Glutamatergic neuron (in vitro differentiated cells): ENCODE measurements around the gene SPACDR. TPM values are rescaled to one million over a fixed set of nuclear protein-coding genes. Genes with fewer than 3 reads are reported as not detected.
A peak's percentile ranks its signal among the peaks of the same experiment; 100 is the strongest.

ENCODE experiments used
- DNase-seq: peaks from one replicate; pipeline ENCODE4 v3.0.0; 2022
- H3K27ac Mint-ChIP-seq: one replicate; pipeline ENCODE4 v1.8.0; 2020; ENCODE audit warnings: mild to moderate bottlenecking, mixed read lengths, inconsistent platforms; ENCODE audit not compliant: unreplicated experiment
- H3K27me3 Mint-ChIP-seq: one replicate; pipeline ENCODE4 v1.8.0; 2020; ENCODE audit warnings: mild to moderate bottlenecking, moderate library complexity, mixed read lengths, inconsistent platforms; ENCODE audit not compliant: unreplicated experiment
- H3K36me3 Mint-ChIP-seq: one replicate; pipeline ENCODE4 v1.8.0; 2020; ENCODE audit warnings: mild to moderate bottlenecking, mixed read lengths, inconsistent platforms; ENCODE audit not compliant: unreplicated experiment
- H3K4me1 Mint-ChIP-seq: one replicate; pipeline ENCODE4 v1.8.0; 2020; ENCODE audit warnings: mild to moderate bottlenecking, low read depth, mixed read lengths, inconsistent platforms; ENCODE audit not compliant: unreplicated experiment
- H3K4me3 Mint-ChIP-seq: one replicate; pipeline ENCODE4 v1.8.0; 2020; ENCODE audit warnings: mild to moderate bottlenecking, mixed read lengths, inconsistent platforms; ENCODE audit not compliant: unreplicated experiment
- H3K9me3 Mint-ChIP-seq: one replicate; pipeline ENCODE4 v1.8.0; 2020; ENCODE audit warnings: mild to moderate bottlenecking, moderate library complexity, mixed read lengths, inconsistent platforms; ENCODE audit not compliant: unreplicated experiment
- total RNA-seq: library from RNA; stranded (reverse); fragmentation: NEBNext Ultra II Directional; extraction: Animal tissue kit (Norgen Biotek cat#: 25700); gene quantifications from one replicate; pipeline ENCODE4 v1.2.1, GENCODE V29; 2021; ENCODE audit not compliant: unreplicated experiment
- TF ChIP-seq, protein P1 (sequence below): fragments of 200-600 bp; sonication (generic); IDR thresholded peaks from one replicate; pipeline ENCODE4 v1.5.0; 2021; ENCODE audit not compliant: partially characterized antibody, unreplicated experiment

Gene SPACDR
- total RNA-seq, 1 donor from 2014 or later = 1.7 TPM

DNA sequence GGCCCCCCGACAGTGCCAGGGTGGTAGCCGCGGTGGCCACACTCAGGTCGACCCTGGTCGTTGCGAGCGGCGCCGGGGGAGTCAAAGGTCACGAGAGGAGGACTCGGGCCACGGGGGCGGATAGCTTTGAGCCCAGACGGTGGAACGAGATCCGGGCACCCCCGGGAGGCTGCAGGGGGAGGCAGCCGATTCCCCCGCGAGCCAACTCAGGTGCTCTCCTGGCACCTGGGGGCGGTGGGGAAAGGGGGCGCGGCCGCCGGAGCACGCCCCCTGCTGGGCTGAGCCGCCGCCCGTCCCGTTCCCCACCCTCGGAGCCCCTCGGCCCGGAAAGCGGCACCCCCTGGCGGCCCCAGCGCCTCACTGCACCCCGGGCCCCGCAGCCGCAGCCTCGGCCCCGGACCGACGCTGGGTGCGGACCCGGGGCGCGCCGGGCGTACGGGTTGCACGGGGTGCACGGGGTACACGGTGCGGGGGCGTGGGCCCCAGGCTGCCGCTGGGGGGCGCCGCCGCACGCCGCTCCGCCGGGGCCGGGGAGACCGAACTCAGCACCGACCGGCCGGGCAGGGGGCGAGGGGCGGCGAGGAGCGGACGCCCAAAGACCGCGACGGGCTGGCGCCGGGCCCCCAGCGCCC lies 19.1 kb upstream of the SPACDR start:
- H3K27me3 Mint-ChIP-seq = peaks cover 5% of the 10 kb centered on the region
- TF ChIP-seq, protein P1, sequence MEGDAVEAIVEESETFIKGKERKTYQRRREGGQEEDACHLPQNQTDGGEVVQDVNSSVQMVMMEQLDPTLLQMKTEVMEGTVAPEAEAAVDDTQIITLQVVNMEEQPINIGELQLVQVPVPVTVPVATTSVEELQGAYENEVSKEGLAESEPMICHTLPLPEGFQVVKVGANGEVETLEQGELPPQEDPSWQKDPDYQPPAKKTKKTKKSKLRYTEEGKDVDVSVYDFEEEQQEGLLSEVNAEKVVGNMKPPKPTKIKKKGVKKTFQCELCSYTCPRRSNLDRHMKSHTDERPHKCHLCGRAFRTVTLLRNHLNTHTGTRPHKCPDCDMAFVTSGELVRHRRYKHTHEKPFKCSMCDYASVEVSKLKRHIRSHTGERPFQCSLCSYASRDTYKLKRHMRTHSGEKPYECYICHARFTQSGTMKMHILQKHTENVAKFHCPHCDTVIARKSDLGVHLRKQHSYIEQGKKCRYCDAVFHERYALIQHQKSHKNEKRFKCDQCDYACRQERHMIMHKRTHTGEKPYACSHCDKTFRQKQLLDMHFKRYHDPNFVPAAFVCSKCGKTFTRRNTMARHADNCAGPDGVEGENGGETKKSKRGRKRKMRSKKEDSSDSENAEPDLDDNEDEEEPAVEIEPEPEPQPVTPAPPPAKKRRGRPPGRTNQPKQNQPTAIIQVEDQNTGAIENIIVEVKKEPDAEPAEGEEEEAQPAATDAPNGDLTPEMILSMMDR = peak; percentile 100
- H3K36me3 Mint-ChIP-seq = no peaks in the 10 kb centered on the region
- peak overlapping the region; percentile 85 for H3K27ac Mint-ChIP-seq
- peaks cover 9% of the 10 kb centered on the region for H3K9me3 Mint-ChIP-seq
- peaks cover 13% of the 10 kb centered on the region for H3K4me1 Mint-ChIP-seq
- peak overlapping the region; percentile 94 for H3K4me3 Mint-ChIP-seq
- DNase-seq = peak; percentile 86

DNA sequence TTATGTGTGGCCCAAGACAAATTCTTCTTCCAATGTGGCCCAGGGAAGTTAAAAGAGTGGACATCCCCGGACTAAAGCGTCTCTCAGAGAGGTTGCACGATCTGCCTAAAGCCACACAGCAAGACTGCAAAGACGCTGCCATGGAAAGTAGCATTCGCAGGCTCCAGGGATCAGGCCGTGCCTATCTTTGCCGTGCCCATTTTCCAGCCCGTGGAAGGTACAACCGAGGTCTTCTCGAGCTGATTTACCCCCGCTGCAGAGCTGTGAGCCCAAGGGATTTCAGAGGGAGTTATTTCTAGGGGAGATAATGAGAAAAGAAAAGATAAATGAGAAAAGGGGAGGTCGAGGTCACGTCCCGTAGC lies 18.6 kb upstream of the SPACDR start:
- Mint-ChIP-seq H3K27me3 (peaks cover 5% of the 10 kb centered on the region), H3K9me3 (peaks cover 9% of the 10 kb centered on the region), H3K27ac (peak overlapping the region; percentile 85), H3K4me1 (peaks cover 13% of the 10 kb centered on the region), H3K4me3 (peak overlapping the region; percentile 94), H3K36me3 (no peaks in the 10 kb centered on the region)
- TF ChIP-seq, protein P1 = no peak
- DNase-seq = no peak

DNA sequence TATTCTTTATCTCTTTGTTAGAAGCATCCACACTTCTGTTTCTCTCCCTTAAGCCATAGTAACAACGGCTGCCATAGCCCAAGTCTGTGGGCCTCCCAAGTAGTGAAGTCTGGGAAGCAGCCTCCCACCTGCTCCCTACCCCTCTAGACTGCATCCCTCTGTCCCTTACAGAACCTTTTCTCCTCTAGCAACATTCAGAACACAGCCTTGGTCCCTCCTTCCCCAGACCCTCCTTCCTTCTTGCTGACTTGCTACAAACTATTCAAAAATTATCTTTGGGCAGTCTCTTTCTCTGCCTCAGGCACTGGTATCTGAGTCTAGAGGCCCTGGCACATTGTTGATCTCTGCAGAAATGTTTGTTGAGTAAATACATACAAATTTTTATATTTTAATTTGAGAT lies 17.4 kb upstream of the SPACDR start:
- Mint-ChIP-seq H3K4me3 (peak overlapping the region; percentile 32), H3K27me3 (peaks cover 5% of the 10 kb centered on the region), H3K9me3 (peaks cover 9% of the 10 kb centered on the region), H3K27ac (no peak overlapping the region), H3K36me3 (no peaks in the 10 kb centered on the region), H3K4me1 (peaks cover 15% of the 10 kb centered on the region)
- DNase-seq = no peak
- TF ChIP-seq, protein P1 = no peak

DNA sequence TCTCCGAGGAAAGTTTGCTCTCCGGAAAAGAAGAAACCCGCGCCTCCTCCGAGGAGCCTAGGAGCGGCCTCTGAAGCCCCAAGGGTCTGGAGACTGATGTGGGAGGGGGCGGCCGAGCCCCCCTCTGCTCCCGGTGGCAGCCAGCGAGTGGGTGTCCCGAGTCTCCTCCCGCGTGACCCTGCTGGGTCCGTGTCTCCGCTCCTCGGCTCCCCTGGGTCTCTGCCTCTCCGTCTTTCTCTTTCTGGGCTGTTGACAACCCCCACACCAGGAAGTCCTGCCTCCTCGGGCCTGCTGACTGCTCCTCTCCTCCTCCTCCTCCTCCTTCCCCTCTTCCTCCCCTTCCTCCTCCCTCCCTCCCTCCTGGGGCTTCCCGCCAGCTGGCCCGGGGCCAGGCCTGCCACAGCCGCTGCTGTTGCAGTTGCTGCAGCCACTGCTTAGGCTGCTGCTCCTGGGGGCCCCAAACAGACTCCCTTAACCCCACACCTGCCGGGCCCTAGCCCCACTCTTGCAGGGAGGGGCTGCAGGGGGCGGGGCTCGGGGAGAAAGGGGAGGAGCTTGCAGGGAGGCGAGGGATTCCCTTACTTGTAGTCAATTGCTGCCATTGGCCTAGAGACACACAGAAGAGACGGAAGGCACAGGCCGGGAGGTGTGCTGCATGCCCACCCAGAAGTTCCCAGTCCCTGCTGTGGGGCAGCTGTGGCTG lies 15.0 kb upstream of the SPACDR start, which contains the start of gene TSC22D4:
TSS of gene TSC22D4 (minus strand) at position 257 of the 703 bp plus-strand sequence. CDS start 1,176 bp downstream, outside the sequence.
- H3K4me3 Mint-ChIP-seq = peak within 1 kb of the TSS; percentile 95
- peaks cover 14% of the 10 kb centered on the region for H3K4me1 Mint-ChIP-seq
- peaks cover 5% of the 10 kb centered on the region for H3K9me3 Mint-ChIP-seq
- peaks cover 6% of the 10 kb centered on the region for H3K27me3 Mint-ChIP-seq
- no peaks in the 10 kb centered on the region for H3K36me3 Mint-ChIP-seq
- DNase-seq = peak; percentile 89
- TF ChIP-seq, protein P1 = no peak
- peak within 1 kb of the TSS; percentile 59 for H3K27ac Mint-ChIP-seq

DNA sequence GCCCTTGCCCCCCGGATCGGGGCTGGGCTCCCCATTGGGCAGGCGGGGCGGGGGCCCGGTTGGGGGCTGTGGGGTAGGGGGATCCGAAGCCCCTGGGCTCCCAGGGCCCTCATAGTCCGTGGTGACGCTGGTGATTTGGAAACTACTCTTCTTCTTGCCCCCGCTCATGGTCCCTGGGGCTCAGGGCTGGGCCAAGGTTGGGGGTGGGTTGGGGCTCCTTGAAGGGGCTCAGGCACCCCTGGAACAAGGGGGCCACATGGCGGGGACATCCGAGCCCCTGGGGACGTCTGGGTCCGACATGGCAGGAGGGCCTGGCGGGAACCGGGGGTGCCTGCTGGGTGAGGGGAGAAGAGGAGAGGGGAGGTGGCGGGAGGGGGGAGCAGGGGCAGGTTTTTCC lies 13.8 kb upstream of the SPACDR start:
- Mint-ChIP-seq H3K27me3 (peaks cover 5% of the 10 kb centered on the region), H3K4me1 (peaks cover 17% of the 10 kb centered on the region), H3K9me3 (peaks cover 5% of the 10 kb centered on the region), H3K36me3 (no peaks in the 10 kb centered on the region), H3K27ac (no peak overlapping the region), H3K4me3 (peak overlapping the region; percentile 95)
- DNase-seq = peak; percentile 34
- TF ChIP-seq, protein P1 = no peak
